Measurements from ENCODE around the gene UBB. TPM values are rescaled to one million over a fixed set of nuclear protein-coding genes. Genes with fewer than 3 reads are reported as not detected.

Gene UBB
- total and polyA plus RNA-seq, 2 of the 4 experiments (the other 2 are of a cell fraction), result 2,561 to 4,283 TPM

DNA sequence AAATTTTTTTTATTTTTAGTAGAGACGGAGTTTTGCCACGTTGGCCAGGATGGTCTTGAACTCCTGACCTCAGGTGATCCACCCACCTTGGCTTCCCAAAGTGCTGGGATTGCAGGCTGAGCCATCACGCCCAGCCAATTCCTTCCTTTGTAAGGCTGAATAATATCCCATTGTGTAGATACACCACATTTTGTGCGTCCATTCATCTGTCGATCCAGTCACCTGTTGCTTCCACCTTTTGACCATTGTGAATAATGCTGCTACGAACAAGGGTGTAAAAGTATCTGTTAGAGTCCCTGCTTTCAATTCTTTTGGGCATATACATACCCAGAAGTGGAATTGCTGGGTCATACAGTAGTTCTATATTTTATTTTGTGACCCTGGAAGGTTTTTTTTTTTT, 49.8 kb downstream of the UBB start:
- Histone ChIP-seq H3K79me1 (ENCODE audit: low read depth in 1 of 2, low read length in 2 of 2) (peaks cover 0 to 21% of the 10 kb centered on the region in 2 experiments; a peak in 2 of 4 replicates), H2BK5ac (ENCODE audit: low read depth, low read length, poor library complexity, severe bottlenecking) (no peak overlapping the region), H3K9me1 (ENCODE audit: insufficient read depth, low read length) (peaks cover 6% of the 10 kb centered on the region; the same call in 1 of the 2 replicates), H3K18ac (ENCODE audit: low read depth, low read length) (no peak overlapping the region), H3K4ac (ENCODE audit: low read depth, low read length) (no peak overlapping the region), H3K4me3 (ENCODE audit: insufficient read depth, low read depth, low read length) (no peak overlapping the region), H3K14ac (replicated peaks; ENCODE audit: low read depth, low read length) (no peak overlapping the region), H2BK20ac (ENCODE audit: low read depth, low read length) (no peak overlapping the region), H3K56ac (ENCODE audit: extremely low read depth, insufficient read depth, low read length) (no peak overlapping the region), H3K4me1 (ENCODE audit: control insufficient read depth, insufficient read depth, low read length) (peaks cover 5% of the 10 kb centered on the region), H3K23ac (ENCODE audit: low read depth, low read length) (no peak overlapping the region), H3K9ac (ENCODE audit: low read depth, low read length) (no peak overlapping the region), H3K27me3 (ENCODE audit: control insufficient read depth, insufficient read depth, low read length) (no peaks in the 10 kb centered on the region), H4K91ac (ENCODE audit: insufficient read depth, low read depth, low read length) (no peak overlapping the region), H4K8ac (ENCODE audit: low read depth in 2 of 2, low read length in 2 of 2) (no peak overlapping the region), H3K27ac (ENCODE audit: insufficient read depth, low read length) (no peak overlapping the region), H4K20me1 (ENCODE audit: insufficient read depth, low read length) (no peaks in the 10 kb centered on the region; the same call in 1 of the 2 replicates), H3K9me3 (ENCODE audit: control insufficient read depth, insufficient read depth, low read length) (no peaks in the 10 kb centered on the region), H2AK9ac (replicated peaks; ENCODE audit: low read depth, low read length, poor library complexity) (no peak overlapping the region), H3K4me2 (ENCODE audit: low read depth, low read length) (no peak overlapping the region), H2BK15ac (ENCODE audit: low read depth, low read length) (no peak overlapping the region), H2AK5ac (ENCODE audit: low read depth, low read length) (no peak overlapping the region), H4K5ac (ENCODE audit: low read depth, low read length) (no peak overlapping the region), H2AFZ (replicated peaks; ENCODE audit: low read length, poor library complexity) (no peak overlapping the region), H2BK120ac (ENCODE audit: low read depth, low read length) (no peak overlapping the region), H3K36me3 (ENCODE audit: control insufficient read depth, insufficient read depth, low read length) (peaks cover 10% of the 10 kb centered on the region; the same call in 1 of the 2 replicates)
- no peak for DNase-seq
- POLR2A ChIA-PET (ENCODE audit: unreplicated experiment), result no interaction called here
- 89% methylated on average over 1 of the region's 6 CpGs; no CpG with 5 or more reads in 1 of the 2 experiments for WGBS, 2 experiments (ENCODE audit: extremely low coverage in 2 of 2, insufficient read length in 1 of 2)
- CTCF ChIA-PET, result no interaction called here
- in situ Hi-C loops (cut with MboI; ENCODE audit: low sequenced_read_pairs) (no loop called here), intact Hi-C loops (cut with micrococcal nuclease) (no loop called here), dilution Hi-C loops (cut with HindIII; ENCODE audit: low sequenced_read_pairs, unreplicated experiment) (no loop called here)
- ATAC-seq (ENCODE audit: low read depth), result no peak
- TF ChIP-seq CHD1 (IDR thresholded peaks at IDR 0.05; ENCODE audit: low read depth, low read length), result no peak
- TF ChIP-seq RCOR1 (IDR thresholded peaks at IDR 0.05; ENCODE audit: insufficient replicate concordance, low read length), result no peak
- no peak for TF ChIP-seq BHLHE40 (IDR thresholded peaks at IDR 0.05; ENCODE audit: low read depth, low read length)
- TF ChIP-seq RFX5 (IDR thresholded peaks at IDR 0.05; ENCODE audit: low read depth, low read length), result no peak
- no peak for TF ChIP-seq USF2 (IDR thresholded peaks at IDR 0.05; ENCODE audit: low read depth, low read length)
- no peak for TF ChIP-seq MAZ (IDR thresholded peaks at IDR 0.05; ENCODE audit: borderline replicate concordance, low read depth, low read length)
- no peak for TF ChIP-seq SMC3 (IDR thresholded peaks at IDR 0.05; ENCODE audit: low read depth, low read length)
- TF ChIP-seq MAFK (IDR thresholded peaks at IDR 0.05; ENCODE audit: low read depth, low read length), result no peak
- TF ChIP-seq NFE2L2 (IDR thresholded peaks at IDR 0.05; ENCODE audit: low read depth, low read length), result no peak
- TF ChIP-seq CTCF (conservative IDR thresholded peaks at IDR 0.05; ENCODE audit: low read depth, low read length), result no peak
- no TSS peak for BruUV-seq (replicated peaks)
